NT2/D1 (cell line): Measurements from ENCODE around the gene PGAP2.

Source experiments
- SUZ12 ChIP-seq: IDR thresholded peaks from 2 replicates; pipeline ENCODE4 v1.6.1; 2011; ENCODE audit not compliant: insufficient read length, insufficient read depth; ENCODE audit errors: extremely low read depth
- YY1 ChIP-seq: IDR thresholded peaks from 2 replicates; pipeline ENCODE4 v1.6.1; 2011; ENCODE audit not compliant: insufficient read length, insufficient read depth
- ZNF274 ChIP-seq: IDR thresholded peaks from 2 replicates; pipeline ENCODE4 v1.6.1; 2011; ENCODE audit warnings: mild to moderate bottlenecking, low read depth, low read length

- no peak for TF ChIP-seq SUZ12
- no peak for TF ChIP-seq ZNF274
- no peak for TF ChIP-seq YY1
Measured at GRCh38 chr11:3810951-3811350, 2.6 kb downstream of the PGAP2 start.
